Breast epithelium (tissue), 3 donors: ENCODE data around the gene LCE5A.

Experiments used
- CTCF ChIP-seq, 3 donors: fragments of 450-650 bp; IDR thresholded peaks; one replicate each; pipeline ENCODE4 v1.5.1; 2016 to 2017; ENCODE audit warnings: antibody characterized with exemption in 3 of 3, mild to moderate bottlenecking in 3 of 3, moderate library complexity in 3 of 3
- POLR2A ChIP-seq: fragments of 450-650 bp; IDR thresholded peaks from one replicate; pipeline ENCODE4 v1.6.1; 2016; ENCODE audit warnings: antibody characterized with exemption, mild to moderate bottlenecking, moderate library complexity
- POLR2AphosphoS5 ChIP-seq, 3 donors: sonication (generic); formaldehyde crosslinking; IDR thresholded peaks; one replicate each; pipeline ENCODE4 v1.6.1; 2017; ENCODE audit warnings: antibody characterized with exemption in 3 of 3

GRCh38 chr1:152486400-152487006 is 24.1 kb upstream of the LCE5A start:
- peak in 1 of 3 donors; percentile 15 for TF ChIP-seq CTCF (IDR thresholded peaks at IDR 0.05)
- no peak for TF ChIP-seq POLR2AphosphoS5 (IDR thresholded peaks at IDR 0.05)
- TF ChIP-seq POLR2A, result no peak
